ENCODE data around the gene ASCC1. TPM values are rescaled to one million over a fixed set of nuclear protein-coding genes. Genes with fewer than 3 reads are reported as not detected.

The ASCC1 gene
- polyA plus RNA-seq, 2 of the 4 experiments (the other 2 are of a cell fraction), result 56.5 to 82.3 TPM

- TF ChIP-seq CBX2 (IDR thresholded peaks at IDR 0.05; ENCODE audit: borderline replicate concordance, low read depth) (no peak), USF2 (IDR thresholded peaks at IDR 0.05) (no peak), TP53 (CRISPR knock-in tag; IDR thresholded peaks at IDR 0.05) (peak; percentile 55; the same call in 1 of the 2 replicates), POLR2AphosphoS2 (conservative IDR thresholded peaks at IDR 0.05; ENCODE audit: low read length) (no peak), NPAS2 (CRISPR knock-in tag; IDR thresholded peaks at IDR 0.05; ENCODE audit: borderline replicate concordance) (no peak), EHF (CRISPR knock-in tag; IDR thresholded peaks at IDR 0.05) (no peak), POLR2A (IDR thresholded peaks at IDR 0.05; ENCODE audit: low read length) (peak; percentile 32), MAX (IDR thresholded peaks at IDR 0.05) (no peak), ZSCAN20 (CRISPR knock-in tag; IDR thresholded peaks at IDR 0.05) (0 out of 2 replicates have a peak, but pooled peaks have one; percentile 2), NR3C1 (IDR thresholded peaks at IDR 0.05) (no peak), ZC3H11A (IDR thresholded peaks at IDR 0.05) (no peak), JUN (IDR thresholded peaks at IDR 0.05) (peak; percentile 54 to 65; a peak in 2 of 5 replicates), ESRRA (IDR thresholded peaks at IDR 0.05; ENCODE audit: borderline replicate concordance, low read length) (no peak), RFX5 (IDR thresholded peaks at IDR 0.05) (no peak)
Measured at GRCh38 chr10:72260976-72261783, 45.1 kb upstream of the ASCC1 start (continued).

GRCh38 chr10:72260239-72260975 is 44.3 kb upstream of the ASCC1 start:
- Histone ChIP-seq H3K9me3 (no peaks in the 10 kb centered on the region), H3K4me1 (peaks cover 83% of the 10 kb centered on the region), H3K4me3 (peak overlapping the region; percentile 41; the same call in 2 of the 3 replicates), H3K4me2 (peak overlapping the region; percentile 95), H3K27ac (peak overlapping the region; percentile 99 to 100)
- FAIRE-seq, result peak; percentile 81
- CTCF ChIA-PET, result interaction anchor here (0.6 to 2.8 kb wide), 15 partner anchors 10 to 864 kb away, joined by 3 to 29 read pairs (median 5); partner anchors contain the start of gene DDIT4
- POLR2A ChIA-PET, result interaction anchor here (0.5 to 4.8 kb wide), 13 partner anchors 12 to 851 kb away, joined by 3 to 155 read pairs (median 5); partner anchors contain the start of genes ANAPC16, ASCC1 and DDIT4
- ATAC-seq, result peak; percentile 90 to 91
- peak; percentile 91 to 99 for DNase-seq (ENCODE audit: low read depth in 1 of 2, low spot score in 1 of 2)
- 0% methylated on average over 12 of the region's 19 CpGs for WGBS (ENCODE audit: missing lambda C conversion rate)
- peak; percentile 74 for TF ChIP-seq RARB (CRISPR knock-in tag; IDR thresholded peaks at IDR 0.05)
- TF ChIP-seq POLR2AphosphoS2 (conservative IDR thresholded peaks at IDR 0.05; ENCODE audit: low read length), result no peak
- TF ChIP-seq NPAS2 (CRISPR knock-in tag; IDR thresholded peaks at IDR 0.05; ENCODE audit: borderline replicate concordance), result no peak
- TF ChIP-seq HOXA7 (CRISPR knock-in tag; IDR thresholded peaks at IDR 0.05), result peak; percentile 70; the same call in 1 of the 2 replicates
- TF ChIP-seq ZFP36 (IDR thresholded peaks at IDR 0.05; ENCODE audit: borderline replicate concordance, partially characterized antibody), result no peak
- no peak for TF ChIP-seq HMGXB4 (CRISPR knock-in tag; IDR thresholded peaks at IDR 0.05; ENCODE audit: borderline replicate concordance)
- TF ChIP-seq CBX2 (IDR thresholded peaks at IDR 0.05; ENCODE audit: borderline replicate concordance, low read depth), result no peak
- peak; percentile 61; the same call in 1 of the 2 replicates for TF ChIP-seq FOSB (CRISPR knock-in tag; IDR thresholded peaks at IDR 0.05)
- TF ChIP-seq HOXB13 (CRISPR knock-in tag; IDR thresholded peaks at IDR 0.05; ENCODE audit: low read depth), result peak; percentile 87
- TF ChIP-seq EHF (CRISPR knock-in tag; IDR thresholded peaks at IDR 0.05), result no peak
- peak; percentile 82; the same call in 1 of the 2 replicates for TF ChIP-seq ZNF302 (CRISPR knock-in tag; IDR thresholded peaks at IDR 0.05)
- TF ChIP-seq MYC (IDR thresholded peaks at IDR 0.05; ENCODE audit: borderline replicate concordance, low read length), result no peak
- TF ChIP-seq HEYL (CRISPR knock-in tag; IDR thresholded peaks at IDR 0.05), result no peak
- TF ChIP-seq MAX (IDR thresholded peaks at IDR 0.05), result peak; percentile 86
- no peak for TF ChIP-seq RNF2 (IDR thresholded peaks at IDR 0.05; ENCODE audit: borderline replicate concordance, low read depth)
- TF ChIP-seq MAFK (IDR thresholded peaks at IDR 0.05; ENCODE audit: partially characterized antibody), result peak; percentile 100
- TF ChIP-seq SMC3 (IDR thresholded peaks at IDR 0.05), result peak; percentile 54
- peak; percentile 42 to 61 for TF ChIP-seq RAD21 (conservative IDR thresholded peaks at IDR 0.05 in 1 of 2, IDR thresholded peaks at IDR 0.05 in 1 of 2)
- peak; percentile 95 to 97; a peak in 4 of 5 replicates for TF ChIP-seq EP300 (IDR thresholded peaks at IDR 0.05)
- TF ChIP-seq MAZ (IDR thresholded peaks at IDR 0.05; ENCODE audit: borderline replicate concordance, low read depth, low read length), result 0 out of 2 replicates have a peak, but pooled peaks have one; percentile 8
- no peak for TF ChIP-seq KDM1A (IDR thresholded peaks at IDR 0.05; ENCODE audit: low read depth)
- peak; percentile 30; the same call in 1 of the 2 replicates for TF ChIP-seq POLR2A (IDR thresholded peaks at IDR 0.05; ENCODE audit: low read length)
- peak; percentile 90 for TF ChIP-seq PBX3 (IDR thresholded peaks at IDR 0.05)
